Activated CD4-positive, alpha-beta T cell treated with anti-CD3 and anti-CD28 coated beads for 1 hour (primary cell): ENCODE data around the gene MED27.

Experiments used
- DNase-seq: peaks from one replicate; pipeline ENCODE4 v3.0.0-alpha.2; 2020

The MED27 gene

DNA sequence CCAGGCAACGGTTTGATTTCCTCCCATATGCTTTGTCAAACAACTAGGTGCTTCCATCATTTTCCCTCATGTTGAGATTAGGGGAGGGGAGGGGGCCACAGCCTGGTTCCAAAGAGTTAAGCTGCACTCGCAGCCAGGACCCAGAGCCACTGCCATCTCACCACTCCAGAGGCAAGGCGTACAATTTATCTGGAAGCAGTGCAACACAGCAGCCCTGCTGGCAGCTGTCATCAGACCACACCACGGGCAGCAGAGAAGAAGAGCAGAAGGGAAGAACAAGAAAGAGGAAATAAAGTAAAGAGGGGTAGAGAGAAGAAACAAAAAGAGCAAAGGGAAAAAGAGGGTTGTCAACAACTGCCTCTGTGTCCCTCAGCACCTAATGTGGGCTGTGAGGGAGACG, 38.9 kb downstream of the MED27 start:
- DNase-seq, result no peak

DNA sequence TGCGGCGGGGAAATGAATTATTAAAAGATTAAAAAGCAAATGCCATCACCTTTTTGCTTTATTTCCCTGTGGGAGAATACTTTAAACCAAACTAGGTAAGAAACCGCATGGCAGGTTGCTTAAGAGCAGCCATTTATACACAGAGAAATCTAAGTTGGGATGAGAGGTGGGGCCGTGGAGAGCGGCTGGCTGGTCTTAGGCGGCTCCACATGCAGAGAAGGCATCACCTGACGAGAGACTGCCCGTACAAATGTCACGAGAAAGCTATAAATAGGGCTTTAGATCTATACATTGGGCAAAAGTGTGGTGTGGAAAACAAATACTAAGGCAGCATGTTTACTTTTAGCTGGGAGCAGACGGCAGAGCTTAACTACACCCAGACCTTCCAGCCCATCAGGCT, 39.4 kb downstream of the MED27 start:
- DNase-seq, result no peak

DNA sequence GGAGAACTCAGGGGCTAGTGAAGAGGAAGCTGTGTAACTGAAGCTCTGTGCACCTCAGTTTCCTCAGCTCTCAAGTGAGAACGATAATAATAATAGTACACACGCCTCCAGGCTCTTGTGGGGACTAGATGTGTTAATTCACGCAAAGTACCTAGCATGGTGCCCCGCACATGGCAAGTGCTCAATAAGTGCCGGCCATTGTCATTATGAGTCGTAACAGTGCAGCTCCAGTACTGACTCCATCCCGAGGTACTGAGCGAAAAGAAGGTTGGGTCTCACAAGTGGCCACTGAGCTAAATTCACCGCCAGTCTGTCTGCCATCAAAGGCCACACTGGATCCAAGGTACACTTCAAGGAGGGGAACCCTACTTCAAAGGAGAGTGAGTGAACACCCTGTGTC, 40.4 kb downstream of the MED27 start:
- DNase-seq, result no peak

DNA sequence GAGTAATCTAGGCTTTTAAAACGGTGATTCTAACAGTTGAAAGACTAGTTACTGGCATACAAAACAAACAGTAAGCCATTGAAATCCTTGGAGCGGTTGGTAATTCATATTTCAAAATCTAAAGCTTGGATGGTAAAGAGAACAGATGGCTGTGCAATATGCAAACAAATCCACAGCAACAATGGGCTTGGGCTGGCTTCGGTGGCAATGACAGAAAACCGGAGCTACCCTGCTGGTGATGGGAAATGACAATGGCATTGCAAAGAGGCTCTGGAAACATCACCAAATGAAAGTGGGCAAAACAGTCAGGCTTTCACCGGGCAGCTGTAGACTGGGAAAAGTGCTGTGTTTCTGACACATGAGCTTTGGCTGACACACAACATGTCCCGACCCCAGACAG, 42.2 kb downstream of the MED27 start:
- no peak for DNase-seq

DNA sequence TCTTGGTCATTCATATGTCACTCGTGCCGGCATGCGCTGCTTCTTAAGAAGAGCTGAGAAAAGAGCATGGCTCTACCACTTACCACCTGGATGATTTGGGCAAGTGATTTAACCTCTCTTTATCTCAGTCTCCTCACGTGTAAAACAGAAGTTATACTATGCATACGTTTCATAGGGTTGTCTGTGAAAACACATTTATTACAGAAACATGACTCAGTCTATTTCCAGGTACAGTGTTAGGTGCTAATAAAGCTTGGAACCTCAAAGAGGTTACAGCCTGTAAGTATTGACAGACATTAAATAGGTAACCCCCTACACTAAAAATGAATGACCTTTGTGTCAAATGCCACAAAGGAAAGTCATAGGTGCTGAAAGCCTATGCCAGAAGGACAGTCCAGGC, 43.1 kb downstream of the MED27 start:
- DNase-seq, result no peak

DNA sequence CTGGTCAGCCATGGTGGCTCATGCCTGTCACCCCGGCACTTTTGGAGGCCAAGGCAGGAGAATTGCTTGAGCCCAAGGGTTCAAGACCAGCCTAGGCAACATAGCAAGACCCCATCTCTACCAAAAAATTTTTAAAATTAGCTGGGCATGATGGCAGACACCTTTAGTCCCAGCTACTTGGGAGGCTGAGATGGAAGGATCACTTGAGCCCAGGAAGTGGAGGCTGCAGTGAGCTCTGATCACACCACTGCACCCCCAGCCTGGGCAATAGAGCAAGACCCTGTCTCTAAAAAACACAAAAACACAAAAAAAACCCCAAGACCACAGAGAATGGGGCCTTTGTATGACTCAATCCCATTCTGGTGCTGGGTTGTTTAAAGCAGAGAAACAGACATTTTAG, 44.0 kb downstream of the MED27 start:
- no peak for DNase-seq

DNA sequence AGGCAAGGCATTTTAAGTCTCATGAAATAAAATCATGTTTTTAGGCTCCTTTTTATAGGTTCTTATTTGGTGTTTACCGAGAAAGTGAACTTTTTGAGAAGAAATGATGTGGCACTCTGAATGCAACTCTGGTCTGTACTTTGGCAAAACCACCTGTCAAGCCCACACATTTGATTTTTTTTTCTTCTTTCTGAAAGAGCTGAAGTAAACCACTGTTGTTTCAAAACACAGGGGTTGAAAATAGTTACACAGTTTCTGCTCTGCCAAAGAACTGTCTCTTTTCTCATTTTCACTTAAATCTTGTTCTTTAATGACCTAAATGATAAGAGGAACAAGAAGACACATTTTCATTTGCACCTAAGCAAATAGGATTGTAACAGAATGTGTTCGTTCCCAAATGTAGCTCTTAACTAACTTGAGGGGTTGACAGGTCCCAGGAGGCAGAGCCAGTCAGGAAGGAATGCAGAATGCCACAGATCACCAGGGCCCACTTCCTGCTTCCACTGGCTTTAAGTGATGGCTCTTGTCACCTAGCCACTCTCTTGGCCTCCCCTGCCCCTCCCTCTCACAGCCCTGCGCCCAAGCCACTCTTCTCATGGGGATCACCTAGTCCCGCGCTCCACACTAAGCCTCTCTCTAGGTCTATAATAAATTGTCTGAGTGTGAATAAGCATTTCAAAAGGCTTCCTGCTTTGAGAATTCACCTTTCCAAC, 47.3 kb downstream of the MED27 start:
- DNase-seq, result no peak

DNA sequence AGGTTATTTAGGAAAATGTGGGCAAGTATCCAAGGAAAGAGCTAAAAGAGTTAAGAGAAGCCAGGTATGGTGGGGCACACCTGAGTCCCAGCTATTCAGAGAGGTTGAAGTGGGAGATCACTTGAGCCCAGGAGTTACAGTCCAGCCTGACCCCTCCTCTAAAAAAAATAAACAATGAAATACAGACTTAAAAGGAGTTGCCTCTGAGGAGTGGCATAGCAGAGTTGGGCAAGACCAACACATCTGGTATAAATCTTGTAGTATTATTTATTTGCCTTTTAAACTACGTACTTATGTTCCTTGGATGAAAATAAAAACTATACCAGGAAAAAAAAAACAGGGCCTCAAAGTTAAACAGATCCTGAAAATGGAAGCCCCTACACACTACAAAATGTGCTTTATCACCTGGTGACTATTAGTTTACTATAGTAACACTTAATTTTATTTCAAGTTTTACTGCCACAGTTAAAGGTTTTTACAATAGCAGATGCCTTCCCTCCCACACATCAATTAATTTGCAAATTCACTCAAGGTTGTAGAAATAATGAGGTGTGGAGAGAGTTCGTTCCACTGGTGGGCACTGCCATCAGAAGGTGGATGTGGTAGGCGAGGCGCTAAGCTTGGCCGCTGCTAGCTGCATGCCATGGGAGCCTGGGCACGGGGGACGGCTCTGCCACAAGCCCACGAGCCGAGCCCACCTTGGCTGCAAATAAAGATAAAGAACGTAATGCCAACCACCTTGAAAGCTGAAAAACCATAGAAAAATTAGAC, 48.0 kb downstream of the MED27 start:
- DNase-seq, result no peak

DNA sequence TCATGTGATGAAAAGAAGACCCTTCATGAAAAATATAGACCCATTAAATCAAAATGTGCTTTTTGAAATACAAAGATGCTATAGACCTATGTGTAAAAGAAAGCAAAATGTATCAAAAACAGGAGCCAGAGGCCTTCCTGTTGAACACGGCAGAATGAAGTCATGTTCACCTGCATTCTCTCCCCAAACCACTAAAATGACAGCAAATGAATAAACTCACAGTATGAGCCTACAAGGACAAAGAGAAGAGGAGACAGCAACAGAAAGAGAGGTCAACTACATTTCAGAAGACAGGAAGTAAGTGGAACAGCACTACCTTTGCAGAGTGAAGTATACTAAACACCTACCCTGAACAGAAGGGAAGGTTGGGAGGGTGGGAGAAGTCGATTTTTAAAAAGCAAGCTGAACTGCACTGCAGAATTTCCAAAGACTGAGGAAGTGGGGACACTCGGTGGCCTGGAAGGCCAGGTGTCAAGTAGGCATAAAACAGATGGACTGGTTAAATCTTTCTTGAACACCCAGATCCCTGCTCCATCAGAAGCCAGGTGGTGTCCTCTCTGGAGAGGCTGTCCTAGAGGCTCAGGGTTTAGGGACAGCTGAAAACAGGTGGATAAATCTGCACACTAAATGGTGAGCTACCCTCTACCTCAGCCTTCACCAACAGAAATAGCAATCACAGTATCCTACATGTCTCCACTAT, 48.9 kb downstream of the MED27 start:
- DNase-seq, result no peak

DNA sequence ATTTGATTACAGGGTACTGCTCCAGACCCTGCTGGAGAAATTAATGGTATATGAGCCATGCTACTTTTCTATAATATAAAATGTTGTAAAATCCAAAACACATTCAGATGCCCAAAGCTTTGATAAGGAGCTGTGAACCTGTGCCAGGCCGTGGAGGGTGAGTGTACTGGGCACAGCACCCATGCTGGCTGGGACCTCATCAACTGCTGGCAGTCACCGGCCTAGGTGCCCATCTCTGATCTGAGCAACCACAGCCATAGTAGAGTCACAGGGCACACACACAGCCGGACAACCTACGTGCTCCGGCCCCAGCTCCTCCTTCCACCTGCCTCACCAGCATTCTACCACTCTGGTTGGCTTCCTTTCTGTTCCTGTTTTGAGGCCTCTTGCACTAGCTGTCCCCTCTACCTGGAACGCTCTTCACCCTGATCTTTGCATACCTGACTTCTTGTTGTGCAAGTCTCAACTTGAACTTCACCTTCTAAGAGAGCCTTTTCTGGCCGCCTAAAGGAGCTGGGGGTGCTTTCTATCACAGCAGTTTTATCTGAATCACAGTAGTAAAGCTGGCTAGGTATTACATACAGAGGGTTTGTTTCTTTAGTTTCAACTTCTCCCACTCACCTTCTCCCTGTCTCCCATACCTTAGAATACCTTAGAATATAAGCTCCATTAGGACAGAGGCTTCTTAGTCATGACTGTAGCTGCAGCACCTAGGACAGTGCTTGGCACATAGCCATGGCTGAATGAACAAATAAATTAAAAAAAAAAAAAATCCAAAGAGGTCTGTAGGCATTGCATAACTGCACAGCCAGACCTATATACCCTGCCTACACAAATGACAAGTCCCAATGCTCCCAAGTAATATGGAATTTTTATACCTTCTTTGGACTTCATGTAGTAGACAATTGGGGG, 51.7 kb downstream of the MED27 start:
- no peak for DNase-seq

DNA sequence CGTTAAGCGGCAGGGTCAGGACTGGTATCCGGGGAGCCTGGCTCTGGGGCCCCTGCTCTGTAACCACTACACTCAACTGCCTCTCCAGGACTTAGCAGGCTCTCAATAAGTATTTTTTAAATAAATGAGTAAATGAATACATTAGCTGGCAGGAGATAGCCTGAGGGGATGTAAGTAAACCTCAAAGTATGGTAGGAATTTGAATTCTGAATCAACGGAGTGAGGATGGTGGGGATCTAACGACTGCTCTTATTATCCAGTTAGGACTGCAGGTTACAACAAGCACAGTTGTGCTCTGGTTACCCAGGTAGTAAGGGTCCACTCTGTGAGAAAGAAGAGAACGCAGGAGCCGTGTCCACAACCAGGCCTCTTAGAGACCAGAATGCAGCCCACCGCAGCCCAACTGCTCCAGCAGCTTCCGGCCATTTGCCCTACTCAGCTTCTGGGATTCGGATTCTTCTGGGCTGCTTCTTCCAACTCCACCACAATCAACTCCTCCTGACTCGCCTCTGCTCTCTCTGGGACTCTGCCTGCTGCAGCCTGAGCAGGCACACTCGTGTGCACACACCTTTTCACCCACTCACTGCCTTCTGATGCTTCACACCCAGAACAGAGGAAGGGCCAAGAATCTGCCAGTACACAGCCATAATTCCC, 52.6 kb downstream of the MED27 start:
- no peak for DNase-seq

DNA sequence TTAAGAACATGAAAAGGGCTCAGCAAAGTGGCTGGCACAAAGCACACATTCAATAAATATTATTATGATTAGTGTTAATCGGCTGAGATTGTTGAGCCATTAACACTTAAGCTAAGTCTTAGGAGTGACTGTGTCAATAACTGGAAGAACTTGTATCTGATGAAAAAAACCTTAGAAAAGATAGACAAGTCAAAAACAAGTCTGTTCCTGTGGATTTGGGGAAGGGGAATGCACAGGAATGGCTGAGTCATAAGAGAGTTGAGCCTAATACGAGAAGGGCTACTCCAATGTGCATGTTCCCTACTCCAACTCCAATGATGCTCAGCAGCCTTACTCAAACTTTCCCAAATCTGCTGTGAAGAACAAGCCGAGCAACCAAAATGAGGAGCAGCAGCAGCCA, 53.9 kb downstream of the MED27 start:
- DNase-seq, result no peak

DNA sequence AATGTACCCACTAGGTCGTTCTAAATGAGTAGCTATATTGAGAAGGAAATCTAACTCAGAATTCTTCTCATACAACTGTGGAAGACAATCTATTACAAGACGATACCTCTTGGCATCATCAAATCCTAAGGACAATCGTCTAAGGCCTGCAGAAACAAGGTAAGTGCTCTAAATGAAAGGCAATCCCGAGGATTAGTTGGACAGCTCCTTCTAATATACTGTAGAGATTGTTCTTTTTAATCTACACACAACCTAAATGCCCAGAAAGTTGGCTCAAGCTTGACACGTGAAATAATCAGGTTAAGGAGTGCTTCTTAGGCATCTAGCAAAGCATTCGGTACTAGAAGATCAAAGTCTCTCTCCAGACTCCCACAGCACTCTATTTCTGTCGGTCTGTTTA, 55.1 kb downstream of the MED27 start:
- DNase-seq, result no peak

DNA sequence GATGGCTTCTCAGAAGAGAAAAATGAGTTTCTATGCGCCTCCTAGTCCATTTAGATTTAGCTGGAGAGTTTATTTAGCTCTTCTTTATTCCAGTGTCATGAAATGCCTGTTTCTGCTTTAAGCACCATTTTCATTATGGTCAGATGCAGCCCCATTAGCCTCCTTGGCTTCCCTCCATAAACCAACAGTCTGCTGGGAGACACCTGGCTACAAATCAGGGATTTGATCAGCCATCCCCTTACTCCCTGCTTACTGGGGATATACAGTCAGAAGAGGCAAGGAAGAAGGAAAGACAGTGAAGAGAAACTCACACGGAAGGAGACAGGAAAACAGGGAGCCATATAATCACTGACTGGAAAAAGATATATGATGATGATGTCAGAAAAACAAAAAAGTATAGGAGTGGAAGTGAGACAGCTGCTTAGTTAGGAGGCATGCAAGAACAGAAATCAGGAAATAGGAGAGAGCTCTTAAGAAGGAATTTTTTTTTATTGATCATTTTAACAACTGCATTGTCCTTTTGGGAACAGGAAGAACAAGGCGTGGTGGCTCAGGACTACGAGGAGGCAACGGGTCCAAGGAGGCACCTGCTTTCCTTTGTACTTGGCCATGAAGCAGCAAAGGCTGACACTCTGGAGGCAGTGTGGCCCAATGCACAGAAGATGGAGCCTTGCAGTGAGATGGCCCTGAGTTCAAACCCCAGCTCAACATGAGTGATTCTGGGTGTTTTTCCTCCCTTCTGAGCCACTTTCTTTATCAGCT, 56.1 kb downstream of the MED27 start:
- no peak for DNase-seq

DNA sequence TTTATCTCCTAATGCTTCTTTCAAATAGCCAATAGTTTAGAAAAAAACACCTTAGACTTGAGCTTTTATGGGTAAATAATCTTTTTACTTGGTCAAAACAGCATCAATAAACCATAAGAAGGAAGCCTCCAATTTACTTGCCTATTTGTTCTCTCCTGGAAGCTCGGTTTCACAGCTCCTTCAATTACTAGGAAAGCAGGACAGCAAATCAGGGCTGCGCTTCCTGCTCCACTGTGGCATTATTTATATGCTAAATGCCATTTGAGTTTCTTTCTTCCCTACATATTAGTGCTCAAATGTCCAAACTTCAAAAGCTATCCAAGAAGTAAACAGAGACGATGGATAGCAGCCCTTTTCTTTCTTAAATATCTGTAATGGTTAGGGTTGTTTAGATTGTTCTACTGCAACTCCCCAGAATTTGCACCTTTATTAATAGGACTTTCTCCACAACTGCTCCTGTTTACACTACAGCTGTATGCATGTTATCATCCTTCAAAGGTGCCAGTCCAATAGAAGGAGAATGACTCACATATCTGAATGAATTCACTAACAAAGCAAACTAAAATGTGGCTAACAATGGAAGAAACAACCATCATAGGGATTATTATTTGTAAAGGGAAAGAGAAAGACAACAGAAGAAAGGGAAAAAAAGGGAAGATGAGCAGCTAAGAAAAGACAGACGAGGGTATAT, 58.7 kb downstream of the MED27 start:
- no peak for DNase-seq

DNA sequence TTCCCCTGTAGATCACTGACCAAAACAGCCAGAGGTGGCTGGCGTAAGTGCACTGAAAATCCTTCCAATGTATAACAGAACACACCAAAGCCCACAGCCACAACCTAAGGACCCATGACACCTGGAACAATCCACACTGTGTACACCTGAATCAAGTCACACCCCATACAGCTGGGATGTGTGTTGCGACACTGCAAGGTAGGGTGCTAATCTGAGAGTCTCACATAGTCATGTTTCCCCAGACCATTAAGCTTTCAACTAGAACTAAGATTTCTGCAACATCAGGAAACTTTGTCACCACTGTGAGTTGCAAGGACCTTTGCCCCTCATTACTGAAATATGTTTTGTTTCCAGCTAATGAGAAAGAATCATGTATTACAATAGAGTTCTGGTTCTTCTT, 59.4 kb downstream of the MED27 start:
- DNase-seq, result no peak

DNA sequence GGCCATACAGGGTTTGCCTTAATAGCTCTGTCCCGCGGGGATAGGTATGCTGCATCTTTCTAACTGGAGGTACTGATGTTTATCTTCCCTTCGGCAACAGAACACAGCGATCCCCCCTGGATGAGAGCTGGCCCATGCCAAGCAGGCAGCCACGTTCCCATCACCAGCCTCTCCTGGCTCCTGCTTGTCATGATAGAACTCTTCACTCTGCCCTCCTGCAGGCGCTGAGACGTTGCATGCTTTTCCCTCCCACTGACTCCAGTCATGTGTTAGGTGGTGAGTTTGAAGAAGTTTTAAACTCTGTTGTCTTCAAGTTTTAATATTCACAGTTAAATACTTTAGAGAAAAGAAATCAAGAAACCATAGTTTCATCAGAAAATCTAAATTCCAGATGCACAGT, 60.0 kb downstream of the MED27 start:
- DNase-seq, result no peak

DNA sequence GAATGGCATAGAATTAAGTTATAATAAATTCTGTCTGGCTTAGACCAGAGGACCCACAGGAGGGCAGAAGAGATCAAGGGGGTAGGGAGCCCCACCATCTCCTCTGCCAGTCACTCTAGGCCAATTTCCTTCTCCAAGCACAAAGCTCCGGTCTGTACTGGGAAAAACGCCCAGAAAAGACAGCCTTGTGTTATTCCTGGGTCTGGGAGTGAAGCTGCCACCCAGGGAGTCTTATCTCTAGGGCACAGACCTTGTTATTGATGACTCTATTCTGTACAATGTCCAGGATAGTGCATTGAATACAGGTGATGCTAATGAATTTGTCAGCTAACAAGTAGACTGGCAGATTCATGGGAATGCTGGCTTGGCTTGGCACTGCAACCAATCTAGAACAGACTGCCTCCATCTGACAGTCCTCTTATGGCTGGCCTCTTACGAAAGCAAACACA, 60.7 kb downstream of the MED27 start:
- no peak for DNase-seq

DNA sequence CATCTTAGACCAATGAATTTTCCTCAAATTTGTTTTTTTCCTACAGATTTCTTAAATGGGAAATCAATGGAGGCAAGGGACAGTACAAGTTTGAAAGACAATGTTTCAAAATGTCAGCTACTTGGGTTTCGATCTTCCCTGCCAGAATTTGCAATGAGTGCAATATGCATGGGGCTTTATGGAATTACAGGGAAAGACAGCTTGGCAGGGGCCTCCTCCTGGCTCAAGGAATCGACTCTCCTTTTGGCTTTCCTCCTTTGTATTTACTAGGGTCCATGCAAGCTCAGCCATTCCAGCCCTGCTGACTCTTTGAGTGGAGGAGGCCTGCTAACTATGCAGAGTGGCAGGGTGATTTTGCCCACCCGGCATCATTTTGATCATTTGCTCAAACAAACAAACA, 63.2 kb downstream of the MED27 start:
- no peak for DNase-seq

DNA sequence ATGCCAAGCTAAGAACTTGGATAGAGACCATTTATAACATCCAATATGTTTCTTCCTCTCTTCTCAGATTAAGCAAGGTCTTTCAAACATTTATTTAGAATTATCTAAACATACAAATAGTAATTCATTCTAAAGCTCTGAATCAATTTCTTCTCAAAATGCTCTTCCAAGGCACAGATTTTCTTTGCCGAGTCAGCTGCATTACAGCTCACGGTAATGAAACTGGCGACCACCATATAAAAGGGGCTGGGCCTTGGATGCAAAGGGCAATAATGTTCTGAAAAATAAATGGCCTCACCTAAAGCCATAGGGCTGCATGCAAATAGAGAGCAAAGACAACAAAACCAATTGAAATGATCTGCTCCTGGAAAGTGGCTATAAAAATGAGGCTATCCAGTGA, 63.8 kb downstream of the MED27 start:
- DNase-seq, result no peak

DNA sequence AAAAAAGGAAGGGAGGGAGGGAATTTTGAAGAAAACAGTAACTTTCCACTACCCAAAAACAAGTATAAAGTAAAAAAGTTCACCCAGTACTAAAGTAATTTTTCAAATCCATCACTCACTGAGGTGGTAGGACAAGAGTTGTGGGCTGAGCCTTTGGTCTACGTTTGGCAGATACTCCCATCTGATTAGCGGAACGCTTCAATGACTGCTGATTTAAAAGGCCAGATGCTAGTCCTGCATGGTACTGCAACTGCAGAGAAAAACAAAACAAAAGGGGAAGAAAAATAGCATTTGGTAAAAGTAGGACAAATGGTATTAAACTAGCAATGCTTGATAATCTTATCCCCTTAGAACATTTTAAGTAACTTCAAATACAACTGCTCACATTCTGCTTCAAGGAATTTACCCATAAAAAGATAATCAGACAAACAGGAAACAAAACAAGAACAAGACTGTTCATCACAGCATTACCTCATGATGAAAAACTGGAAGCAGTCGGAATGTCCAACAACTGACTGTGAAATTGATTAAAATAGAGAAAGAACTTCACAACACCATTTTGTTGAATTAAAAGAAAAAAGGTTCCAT, 65.4 kb downstream of the MED27 start:
- no peak for DNase-seq
